Hepatocyte (in vitro differentiated cells): ENCODE data around the gene ATPAF1.

Source experiments
- EZH2 ChIP-seq: fragments of 200-600 bp; sonication (generic); IDR thresholded peaks from 2 replicates; pipeline ENCODE4 v1.6.1; 2016; ENCODE audit warnings: antibody characterized with exemption, mild to moderate bottlenecking, borderline replicate concordance
- EZH2phosphoT487 ChIP-seq: fragments of 200-600 bp; sonication (generic); IDR thresholded peaks from one replicate; pipeline ENCODE4 v1.6.1; 2018; ENCODE audit warnings: antibody characterized with exemption, mild to moderate bottlenecking, low read depth, moderate library complexity; ENCODE audit not compliant: unreplicated experiment, severe bottlenecking
- TF ChIP-seq, protein P1 (sequence below): fragments of 200-600 bp; sonication (generic); IDR thresholded peaks from 2 replicates; pipeline ENCODE4 v1.5.1; 2016; ENCODE audit warnings: antibody characterized with exemption, mild to moderate bottlenecking; ENCODE audit not compliant: poor library complexity

DNA sequence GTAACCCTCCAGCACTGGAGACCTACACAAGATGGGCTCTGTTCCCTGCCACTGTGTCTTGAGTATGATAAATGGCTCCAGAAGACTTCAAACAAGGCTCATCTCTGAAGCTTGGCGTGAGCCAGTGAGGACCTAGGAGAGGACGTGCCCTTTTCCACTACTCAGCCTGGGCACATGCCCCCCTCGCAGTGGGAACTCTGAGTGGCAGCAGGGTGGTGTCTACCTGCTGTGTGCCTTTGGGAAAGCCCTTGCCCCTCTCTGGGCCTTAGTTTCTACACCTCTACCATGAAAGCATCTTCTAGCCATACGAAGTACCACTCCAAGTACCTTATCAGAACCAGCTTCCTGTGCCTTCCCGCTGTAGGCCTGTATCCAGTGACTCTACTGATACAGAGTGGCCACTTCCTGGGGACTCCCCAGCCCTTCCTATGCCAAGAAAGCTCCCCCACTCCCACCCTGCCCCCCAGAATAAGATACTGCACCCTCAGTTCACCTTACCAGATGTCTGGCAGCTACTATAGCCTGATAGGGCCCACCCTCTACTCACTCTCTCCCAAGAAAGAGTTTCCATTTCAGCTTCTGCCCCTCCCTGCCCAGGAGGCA, 48.4 kb downstream of the ATPAF1 start:
- TF ChIP-seq, protein P1, sequence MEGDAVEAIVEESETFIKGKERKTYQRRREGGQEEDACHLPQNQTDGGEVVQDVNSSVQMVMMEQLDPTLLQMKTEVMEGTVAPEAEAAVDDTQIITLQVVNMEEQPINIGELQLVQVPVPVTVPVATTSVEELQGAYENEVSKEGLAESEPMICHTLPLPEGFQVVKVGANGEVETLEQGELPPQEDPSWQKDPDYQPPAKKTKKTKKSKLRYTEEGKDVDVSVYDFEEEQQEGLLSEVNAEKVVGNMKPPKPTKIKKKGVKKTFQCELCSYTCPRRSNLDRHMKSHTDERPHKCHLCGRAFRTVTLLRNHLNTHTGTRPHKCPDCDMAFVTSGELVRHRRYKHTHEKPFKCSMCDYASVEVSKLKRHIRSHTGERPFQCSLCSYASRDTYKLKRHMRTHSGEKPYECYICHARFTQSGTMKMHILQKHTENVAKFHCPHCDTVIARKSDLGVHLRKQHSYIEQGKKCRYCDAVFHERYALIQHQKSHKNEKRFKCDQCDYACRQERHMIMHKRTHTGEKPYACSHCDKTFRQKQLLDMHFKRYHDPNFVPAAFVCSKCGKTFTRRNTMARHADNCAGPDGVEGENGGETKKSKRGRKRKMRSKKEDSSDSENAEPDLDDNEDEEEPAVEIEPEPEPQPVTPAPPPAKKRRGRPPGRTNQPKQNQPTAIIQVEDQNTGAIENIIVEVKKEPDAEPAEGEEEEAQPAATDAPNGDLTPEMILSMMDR: no peak
- no peak for TF ChIP-seq EZH2phosphoT487
- no peak for TF ChIP-seq EZH2
